Liver (tissue), 9 donors: Measurements from ENCODE around the gene MAN1A2. TPM values are rescaled to one million over a fixed set of nuclear protein-coding genes. Genes with fewer than 3 reads are reported as not detected.
A peak's percentile ranks its signal among the peaks of the same experiment; 100 is the strongest.

ENCODE experiments used
- DNase-seq: peaks from one replicate; pipeline ENCODE4 v3.0.0-alpha.2; 2017; ENCODE audit warnings: low spot score
- H3K27ac ChIP-seq, 2 donors: one replicate each; pipeline ENCODE4 v1.7.0; 2013; ENCODE audit warnings: inconsistent platforms in 2 of 2, low read length in 2 of 2, control low read depth in 1 of 2, low read depth in 1 of 2, mild to moderate bottlenecking in 1 of 2
- H3K27me3 ChIP-seq, 4 donors: one replicate each; pipeline versions ENCODE4 v1.6.1 to v1.7.0; 2013; ENCODE audit warnings: low read length in 3 of 4, inconsistent platforms in 1 of 4, mild to moderate bottlenecking in 1 of 4, moderate library complexity in 1 of 4; ENCODE audit not compliant: control insufficient read depth in 4 of 4, insufficient read depth in 4 of 4
- H3K36me3 ChIP-seq, 4 donors: one replicate each; pipeline versions ENCODE4 v1.6.1 to v1.7.0; 2013; ENCODE audit warnings: low read length in 3 of 4, mild to moderate bottlenecking in 3 of 4, low read depth in 1 of 4, moderate library complexity in 1 of 4; ENCODE audit not compliant: control insufficient read depth in 4 of 4, insufficient read depth in 3 of 4
- H3K4me1 ChIP-seq, 4 donors: one replicate each; pipeline versions ENCODE4 v1.6.1 to v1.7.0; 2013; ENCODE audit warnings: low read length in 3 of 4, mild to moderate bottlenecking in 3 of 4, moderate library complexity in 1 of 4; ENCODE audit not compliant: control insufficient read depth in 4 of 4, insufficient read depth in 4 of 4
- H3K4me3 ChIP-seq, 3 donors: one replicate each; pipeline versions ENCODE4 v1.6.1 to v1.7.0; 2013; ENCODE audit warnings: low read length in 3 of 3, control low read depth in 1 of 3, low read depth in 1 of 3, mild to moderate bottlenecking in 1 of 3
- H3K9ac ChIP-seq, 2 donors: one replicate each; pipeline ENCODE4 v1.7.0; 2013; ENCODE audit warnings: low read length in 2 of 2, mild to moderate bottlenecking in 2 of 2, moderate library complexity in 2 of 2, control low read depth in 1 of 2, low read depth in 1 of 2
- H3K9me3 ChIP-seq, 4 donors: one replicate each; pipeline versions ENCODE4 v1.6.1 to v1.7.0; 2013; ENCODE audit warnings: low read length in 3 of 4; ENCODE audit not compliant: control insufficient read depth in 4 of 4
- EGR1 ChIP-seq, 2 donors: IDR thresholded peaks; 2 replicates each; pipeline ENCODE4 v1.6.1; 2016 to 2018; ENCODE audit warnings: antibody characterized with exemption in 2 of 2, low read depth in 2 of 2
- FOXA1 ChIP-seq: IDR thresholded peaks from 2 replicates; pipeline ENCODE4 v1.6.1; 2016; ENCODE audit warnings: antibody characterized with exemption
- FOXA2 ChIP-seq: IDR thresholded peaks from 2 replicates; pipeline ENCODE4 v1.6.1; 2016; ENCODE audit warnings: antibody characterized with exemption
- GABPA ChIP-seq, 2 donors: IDR thresholded peaks in 1 of 2; conservative IDR thresholded peaks in 1 of 2; 2 replicates each; pipeline ENCODE4 v1.6.1; 2016; ENCODE audit warnings: antibody characterized with exemption in 2 of 2, mild to moderate bottlenecking in 1 of 2, moderate library complexity in 1 of 2
- HNF4A ChIP-seq, 2 donors: conservative IDR thresholded peaks; 2 replicates each; pipeline ENCODE4 v1.6.1; 2016; ENCODE audit warnings: antibody characterized with exemption in 2 of 2, mild to moderate bottlenecking in 2 of 2
- HNF4G ChIP-seq: IDR thresholded peaks from 2 replicates; pipeline ENCODE4 v1.6.1; 2016; ENCODE audit warnings: antibody characterized with exemption
- JUND ChIP-seq, 2 donors: IDR thresholded peaks; 2 replicates each; pipeline ENCODE4 v1.6.1; 2016; ENCODE audit warnings: antibody characterized with exemption in 2 of 2
- NR2F2 ChIP-seq: IDR thresholded peaks from 2 replicates; pipeline ENCODE4 v1.6.1; 2016; ENCODE audit warnings: antibody characterized with exemption
- RAD21 ChIP-seq, 2 donors: IDR thresholded peaks; 2 replicates each; pipeline ENCODE4 v1.6.1; 2016; ENCODE audit warnings: antibody characterized with exemption in 2 of 2, mild to moderate bottlenecking in 2 of 2
- RXRA ChIP-seq, 2 donors: IDR thresholded peaks; 2 replicates each; pipeline ENCODE4 v1.6.1; 2017 to 2018; ENCODE audit warnings: antibody characterized with exemption in 2 of 2, mild to moderate bottlenecking in 1 of 2
- SP1 ChIP-seq: IDR thresholded peaks from 2 replicates; pipeline ENCODE4 v1.6.1; 2018; ENCODE audit warnings: antibody characterized with exemption, mild to moderate bottlenecking
- TAF1 ChIP-seq: conservative IDR thresholded peaks from 2 replicates; pipeline ENCODE4 v1.6.1; 2016; ENCODE audit warnings: antibody characterized with exemption, mild to moderate bottlenecking
- YY1 ChIP-seq: IDR thresholded peaks from 2 replicates; pipeline ENCODE4 v1.6.1; 2016; ENCODE audit warnings: antibody characterized with exemption, mild to moderate bottlenecking
- WGBS: extraction: QIAGEN DNeasy Blood & Tissue Kit; methylation state at CpG from one replicate; pipeline ENCODE4 v1.1.7; 2013; 5-methylcytosine and 5-hydroxymethylcytosine counted together
- polyA plus RNA-seq, 2 donors: library from polyadenylated mRNA; stranded (reverse) in 1 of 2; unstranded in 1 of 2; fragments of 200-250 nt in 1 of 2; fragments of >200 nt in 1 of 2; fragmentation: Nextera tagmentation in 1 of 2; extraction: Ambion mirVana in 1 of 2; gene quantifications; one replicate each; pipeline versions ENCODE4 v1.2.1 to v1.2.3, GENCODE V29; 2013 to 2015
- total RNA-seq, 2 donors: library from RNA; depleted of rRNA; stranded (reverse); fragments of >200 nt; gene quantifications; one replicate each; pipeline ENCODE4 v1.2.3, GENCODE V29; 2014
- TF ChIP-seq, protein P1 (sequence below): IDR thresholded peaks from 2 replicates; pipeline ENCODE4 v1.6.1; 2016; ENCODE audit warnings: antibody characterized with exemption
- TF ChIP-seq, protein P2 (sequence below): IDR thresholded peaks from 2 replicates; pipeline ENCODE4 v1.6.1; 2016; ENCODE audit warnings: antibody characterized with exemption
- TF ChIP-seq, protein P3 (sequence below): IDR thresholded peaks from 2 replicates; pipeline ENCODE4 v1.6.1; 2016; ENCODE audit warnings: antibody characterized with exemption, mild to moderate bottlenecking
- TF ChIP-seq, protein P4 (sequence below): IDR thresholded peaks from 2 replicates; pipeline ENCODE4 v1.6.1; 2016; ENCODE audit warnings: antibody characterized with exemption
- TF ChIP-seq, protein P5 (sequence below): fragments of 150-350 bp; IDR thresholded peaks from 2 replicates; pipeline ENCODE4 v1.5.1; 2017; ENCODE audit warnings: improper control_type of control experiment, low read depth, low read length; ENCODE audit not compliant: missing input control
- donor health status: healthy.
- donor health status: healthy.
- donor health status: healthy.
- donor health status: healthy.
- donor health status: healthy.

The MAN1A2 gene
- total and polyA plus RNA-seq, 4 donors = 10.9 to 58.7 (median 25.1) TPM

DNA sequence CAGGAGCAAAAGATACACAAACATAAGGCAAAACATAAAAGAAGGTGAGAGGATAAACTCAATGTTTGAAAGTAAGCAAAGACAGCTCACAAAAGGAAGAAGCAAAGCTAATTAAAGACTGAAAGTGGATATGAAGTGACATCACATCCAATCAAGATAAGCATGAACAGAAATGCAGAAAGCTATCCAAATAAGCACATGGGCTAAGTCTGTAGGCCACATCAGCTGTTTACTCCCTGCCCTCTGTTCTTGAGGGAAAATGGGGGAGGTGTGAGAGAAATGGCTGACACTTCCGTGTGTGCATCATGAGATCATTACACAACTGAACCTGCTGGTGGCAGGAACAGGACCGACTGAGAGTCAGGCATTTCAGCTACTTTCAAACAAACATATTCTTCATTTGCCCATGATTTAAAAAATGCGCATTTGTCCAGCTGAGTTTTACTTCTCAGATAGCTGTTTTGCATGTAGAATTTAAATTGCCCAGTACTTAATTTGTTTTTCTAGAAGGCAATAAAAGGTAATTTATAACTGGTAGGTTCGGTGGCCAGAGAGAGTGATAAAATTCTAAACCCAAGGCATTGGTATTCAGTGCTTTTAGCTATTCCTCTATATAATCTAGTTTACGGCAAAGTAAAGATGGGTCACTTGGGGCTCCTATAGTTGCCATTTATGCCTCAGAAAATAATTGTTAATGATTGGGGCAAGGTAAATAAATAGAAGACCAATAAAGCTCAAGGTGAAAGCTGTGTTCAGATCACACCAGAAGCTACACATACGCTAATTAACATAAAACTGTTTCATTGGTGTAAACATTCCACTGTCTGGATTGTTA is 27.2 kb upstream of the MAN1A2 start:
- no peak for TF ChIP-seq EGR1 (IDR thresholded peaks at IDR 0.05; ENCODE audit: low read depth in 2 of 2)
- no peak for TF ChIP-seq HNF4G
- TF ChIP-seq, protein P1, sequence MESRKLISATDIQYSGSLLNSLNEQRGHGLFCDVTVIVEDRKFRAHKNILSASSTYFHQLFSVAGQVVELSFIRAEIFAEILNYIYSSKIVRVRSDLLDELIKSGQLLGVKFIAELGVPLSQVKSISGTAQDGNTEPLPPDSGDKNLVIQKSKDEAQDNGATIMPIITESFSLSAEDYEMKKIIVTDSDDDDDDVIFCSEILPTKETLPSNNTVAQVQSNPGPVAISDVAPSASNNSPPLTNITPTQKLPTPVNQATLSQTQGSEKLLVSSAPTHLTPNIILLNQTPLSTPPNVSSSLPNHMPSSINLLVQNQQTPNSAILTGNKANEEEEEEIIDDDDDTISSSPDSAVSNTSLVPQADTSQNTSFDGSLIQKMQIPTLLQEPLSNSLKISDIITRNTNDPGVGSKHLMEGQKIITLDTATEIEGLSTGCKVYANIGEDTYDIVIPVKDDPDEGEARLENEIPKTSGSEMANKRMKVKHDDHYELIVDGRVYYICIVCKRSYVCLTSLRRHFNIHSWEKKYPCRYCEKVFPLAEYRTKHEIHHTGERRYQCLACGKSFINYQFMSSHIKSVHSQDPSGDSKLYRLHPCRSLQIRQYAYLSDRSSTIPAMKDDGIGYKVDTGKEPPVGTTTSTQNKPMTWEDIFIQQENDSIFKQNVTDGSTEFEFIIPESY = no peak
- TF ChIP-seq NR2F2 = no peak
- TF ChIP-seq FOXA1 = no peak
- TF ChIP-seq JUND (IDR thresholded peaks at IDR 0.05) = no peak
- no peak for TF ChIP-seq TAF1
- no peak for TF ChIP-seq RXRA (IDR thresholded peaks at IDR 0.05)
- peak; percentile 17 to 19 for TF ChIP-seq RAD21 (IDR thresholded peaks at IDR 0.05)
- TF ChIP-seq, protein P2, sequence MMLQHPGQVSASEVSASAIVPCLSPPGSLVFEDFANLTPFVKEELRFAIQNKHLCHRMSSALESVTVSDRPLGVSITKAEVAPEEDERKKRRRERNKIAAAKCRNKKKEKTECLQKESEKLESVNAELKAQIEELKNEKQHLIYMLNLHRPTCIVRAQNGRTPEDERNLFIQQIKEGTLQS = no peak
- no peak for TF ChIP-seq SP1
- no peak for TF ChIP-seq FOXA2
- TF ChIP-seq, protein P3, sequence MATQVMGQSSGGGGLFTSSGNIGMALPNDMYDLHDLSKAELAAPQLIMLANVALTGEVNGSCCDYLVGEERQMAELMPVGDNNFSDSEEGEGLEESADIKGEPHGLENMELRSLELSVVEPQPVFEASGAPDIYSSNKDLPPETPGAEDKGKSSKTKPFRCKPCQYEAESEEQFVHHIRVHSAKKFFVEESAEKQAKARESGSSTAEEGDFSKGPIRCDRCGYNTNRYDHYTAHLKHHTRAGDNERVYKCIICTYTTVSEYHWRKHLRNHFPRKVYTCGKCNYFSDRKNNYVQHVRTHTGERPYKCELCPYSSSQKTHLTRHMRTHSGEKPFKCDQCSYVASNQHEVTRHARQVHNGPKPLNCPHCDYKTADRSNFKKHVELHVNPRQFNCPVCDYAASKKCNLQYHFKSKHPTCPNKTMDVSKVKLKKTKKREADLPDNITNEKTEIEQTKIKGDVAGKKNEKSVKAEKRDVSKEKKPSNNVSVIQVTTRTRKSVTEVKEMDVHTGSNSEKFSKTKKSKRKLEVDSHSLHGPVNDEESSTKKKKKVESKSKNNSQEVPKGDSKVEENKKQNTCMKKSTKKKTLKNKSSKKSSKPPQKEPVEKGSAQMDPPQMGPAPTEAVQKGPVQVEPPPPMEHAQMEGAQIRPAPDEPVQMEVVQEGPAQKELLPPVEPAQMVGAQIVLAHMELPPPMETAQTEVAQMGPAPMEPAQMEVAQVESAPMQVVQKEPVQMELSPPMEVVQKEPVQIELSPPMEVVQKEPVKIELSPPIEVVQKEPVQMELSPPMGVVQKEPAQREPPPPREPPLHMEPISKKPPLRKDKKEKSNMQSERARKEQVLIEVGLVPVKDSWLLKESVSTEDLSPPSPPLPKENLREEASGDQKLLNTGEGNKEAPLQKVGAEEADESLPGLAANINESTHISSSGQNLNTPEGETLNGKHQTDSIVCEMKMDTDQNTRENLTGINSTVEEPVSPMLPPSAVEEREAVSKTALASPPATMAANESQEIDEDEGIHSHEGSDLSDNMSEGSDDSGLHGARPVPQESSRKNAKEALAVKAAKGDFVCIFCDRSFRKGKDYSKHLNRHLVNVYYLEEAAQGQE = no peak
- TF ChIP-seq HNF4A (conservative IDR thresholded peaks at IDR 0.05) = no peak
- peak; percentile 74 for TF ChIP-seq YY1
- TF ChIP-seq, protein P4, sequence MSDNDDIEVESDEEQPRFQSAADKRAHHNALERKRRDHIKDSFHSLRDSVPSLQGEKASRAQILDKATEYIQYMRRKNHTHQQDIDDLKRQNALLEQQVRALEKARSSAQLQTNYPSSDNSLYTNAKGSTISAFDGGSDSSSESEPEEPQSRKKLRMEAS = no peak
- TF ChIP-seq, protein P5, sequence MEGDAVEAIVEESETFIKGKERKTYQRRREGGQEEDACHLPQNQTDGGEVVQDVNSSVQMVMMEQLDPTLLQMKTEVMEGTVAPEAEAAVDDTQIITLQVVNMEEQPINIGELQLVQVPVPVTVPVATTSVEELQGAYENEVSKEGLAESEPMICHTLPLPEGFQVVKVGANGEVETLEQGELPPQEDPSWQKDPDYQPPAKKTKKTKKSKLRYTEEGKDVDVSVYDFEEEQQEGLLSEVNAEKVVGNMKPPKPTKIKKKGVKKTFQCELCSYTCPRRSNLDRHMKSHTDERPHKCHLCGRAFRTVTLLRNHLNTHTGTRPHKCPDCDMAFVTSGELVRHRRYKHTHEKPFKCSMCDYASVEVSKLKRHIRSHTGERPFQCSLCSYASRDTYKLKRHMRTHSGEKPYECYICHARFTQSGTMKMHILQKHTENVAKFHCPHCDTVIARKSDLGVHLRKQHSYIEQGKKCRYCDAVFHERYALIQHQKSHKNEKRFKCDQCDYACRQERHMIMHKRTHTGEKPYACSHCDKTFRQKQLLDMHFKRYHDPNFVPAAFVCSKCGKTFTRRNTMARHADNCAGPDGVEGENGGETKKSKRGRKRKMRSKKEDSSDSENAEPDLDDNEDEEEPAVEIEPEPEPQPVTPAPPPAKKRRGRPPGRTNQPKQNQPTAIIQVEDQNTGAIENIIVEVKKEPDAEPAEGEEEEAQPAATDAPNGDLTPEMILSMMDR = no peak
- no peak for TF ChIP-seq GABPA (IDR thresholded peaks at IDR 0.05 in 1 of 2, conservative IDR thresholded peaks at IDR 0.05 in 1 of 2)
- Histone ChIP-seq H3K4me3 (no peak overlapping the region), H3K27ac (no peak overlapping the region), H3K27me3 (peaks cover 0 to 2% (median 0%) of the 10 kb centered on the region in 4 donors), H3K9me3 (no peaks in the 10 kb centered on the region), H3K4me1 (peaks cover 0 to 1% (median 0%) of the 10 kb centered on the region in 4 donors), H3K9ac (no peak overlapping the region), H3K36me3 (no peaks in the 10 kb centered on the region)
- no peak for DNase-seq
- 64% methylated on average over 6 of the region's 6 CpGs for WGBS
